Activated CD4-positive, alpha-beta T cell treated with anti-CD3 and anti-CD28 coated beads for 36 hours (primary cell): Measurements from ENCODE around the gene PCYT2. TPM values are rescaled to one million over a fixed set of nuclear protein-coding genes. Genes with fewer than 3 reads are reported as not detected.
"Not testable (repeated sequence)": the region's sequence is repeated elsewhere in the genome, so short reads cannot be mapped to it uniquely, and the experiment has no call there.

ENCODE experiments used
- ATAC-seq: fragments of 200-7000 bp; cut with Tn5 transposase; one replicate; pipeline ENCODE4 v1.10.0; 2021; ENCODE audit warnings: mild to moderate bottlenecking, moderate library complexity
- CTCF ChIA-PET: fragments of 350-600 bp; sonication (Branson Sonifier 250); formaldehyde crosslinking; loops from one replicate; lab custom pipeline; 2021; ENCODE audit warnings: antibody characterized with exemption; lab: Charles Lee
- POLR2A ChIA-PET: fragments of 350-600 bp; sonication (Branson Sonifier 250); formaldehyde crosslinking; loops from one replicate; lab custom pipeline; 2021; ENCODE audit warnings: antibody characterized with exemption, inconsistent platforms; lab: Charles Lee
- DNase-seq: peaks from one replicate; pipeline ENCODE4 v3.0.0-alpha.2; 2020
- H3K27ac Mint-ChIP-seq: one replicate; pipeline ENCODE4 v1.8.0; 2021; ENCODE audit warnings: mixed read lengths
- H3K27me3 Mint-ChIP-seq: one replicate; pipeline ENCODE4 v1.8.0; 2021; ENCODE audit warnings: mixed read lengths
- H3K36me3 Mint-ChIP-seq: one replicate; pipeline ENCODE4 v1.8.0; 2021; ENCODE audit warnings: low read depth, mixed read lengths
- H3K4me1 Mint-ChIP-seq: one replicate; pipeline ENCODE4 v1.8.0; 2021; ENCODE audit warnings: mixed read lengths
- H3K4me3 Mint-ChIP-seq: one replicate; pipeline ENCODE4 v1.8.0; 2021; ENCODE audit warnings: mild to moderate bottlenecking, moderate library complexity, mixed read lengths
- H3K9me3 Mint-ChIP-seq: one replicate; pipeline ENCODE4 v1.8.0; 2021; ENCODE audit warnings: low read depth, mixed read lengths
- intact Hi-C, 2 experiments: fragments of 100-400 bp; cut with DNase I in 1 of 2; cut with micrococcal nuclease in 1 of 2; formaldehyde crosslinking; loops; one replicate each; pipeline versions ENCODE4 v1.14.2 to v1.15.1; 2022 to 2024; cut with DNase I, micrococcal nuclease
- total RNA-seq, 2 experiments: library from RNA; stranded (reverse); gene quantifications; one replicate each; pipeline ENCODE4 v1.2.3, GENCODE V29; 2021

Gene PCYT2
- total RNA-seq, 2 experiments from 2014 or later: 19.7 to 24.0 TPM

GRCh38 chr17:81954131-81955057, 43.2 kb upstream of the PCYT2 start:
- Mint-ChIP-seq H3K4me1 (peaks cover 2% of the 10 kb centered on the region), H3K36me3 (no peaks in the 10 kb centered on the region), H3K9me3 (no peaks in the 10 kb centered on the region), H3K27ac (no peak overlapping the region), H3K4me3 (no peak overlapping the region), H3K27me3 (peaks cover 10% of the 10 kb centered on the region)
- intact Hi-C loops: no loop called here
- POLR2A ChIA-PET: no interaction called here
- no peak for DNase-seq
- no peak for ATAC-seq
- CTCF ChIA-PET: interaction anchor here (0.6 to 1.3 kb wide), 3 partner anchors 13 to 37 kb away, joined by 3 to 5 read pairs (median 4); partner anchors contain the start of gene MAFG

DNA sequence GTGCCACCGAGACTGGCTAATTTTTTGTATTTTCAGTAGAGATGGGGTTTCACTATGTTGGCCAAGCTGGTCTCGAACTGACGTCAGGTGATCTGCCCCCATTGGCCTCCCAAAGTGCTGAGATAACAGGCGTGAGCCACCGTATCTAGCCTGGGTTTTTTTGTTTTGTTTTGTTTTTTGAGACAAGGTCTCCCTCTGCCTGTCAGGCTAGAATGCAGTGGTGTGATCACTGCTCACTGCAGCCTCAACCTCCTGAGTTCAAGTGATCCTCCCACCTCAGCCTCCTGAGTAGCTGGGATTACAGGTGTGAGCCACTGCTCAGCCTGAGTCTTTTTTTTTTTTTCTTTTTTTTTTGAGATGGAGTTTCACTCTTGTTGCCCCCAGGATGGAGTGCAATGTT, 42.2 kb upstream of the PCYT2 start:
- H3K36me3 Mint-ChIP-seq, POLR2A ChIA-PET, H3K9me3 Mint-ChIP-seq, H3K27ac Mint-ChIP-seq, H3K4me3 Mint-ChIP-seq, H3K4me1 Mint-ChIP-seq, H3K27me3 Mint-ChIP-seq, DNase-seq: not testable (repeated sequence)
- intact Hi-C loops: loop anchor here in 1 of 2 experiments (1.0 kb wide), 1 partner anchor 220 kb away; no protein-coding TSS in a partner anchor
- CTCF ChIA-PET: interaction anchor here (0.6 to 0.7 kb wide), 2 partner anchors 36 to 66 kb away, joined by 3 to 4 read pairs; no protein-coding TSS in a partner anchor
- ATAC-seq: peak; percentile 53

DNA sequence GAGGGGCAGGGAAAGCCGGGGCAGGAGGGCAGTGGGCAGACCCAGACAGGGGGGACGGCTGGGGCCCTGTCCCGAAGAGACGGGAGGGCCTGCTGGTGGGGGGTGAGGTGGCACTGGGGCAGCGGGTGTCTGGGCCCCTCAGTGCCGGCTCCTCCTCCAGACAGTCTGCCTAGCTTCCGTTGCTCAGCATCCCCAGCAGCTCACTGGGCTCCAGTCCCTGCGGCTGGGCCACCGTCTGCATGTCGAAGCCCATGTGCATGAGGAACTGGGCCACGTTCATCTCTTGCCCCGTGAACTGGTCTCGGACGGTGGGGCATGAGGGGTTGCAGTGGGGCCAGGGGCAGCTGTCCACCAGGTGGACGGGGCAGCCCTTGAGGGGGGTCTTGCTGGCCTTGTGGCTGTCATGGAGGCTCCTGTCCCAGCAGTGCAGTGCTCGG, 41.6 kb upstream of the PCYT2 start:
- DNase-seq (no peak), ATAC-seq (no peak)
- H3K9me3 Mint-ChIP-seq: no peaks in the 10 kb centered on the region
- POLR2A ChIA-PET: interaction anchor here (0.6 kb wide), 1 partner anchor 11 kb away, joined by 4 read pairs; no protein-coding TSS in a partner anchor
- H3K27ac Mint-ChIP-seq: no peak overlapping the region
- H3K4me1 Mint-ChIP-seq: peaks cover 2% of the 10 kb centered on the region
- H3K4me3 Mint-ChIP-seq: no peak overlapping the region
- no peaks in the 10 kb centered on the region for H3K36me3 Mint-ChIP-seq
- CTCF ChIA-PET: interaction anchor here (0.7 kb wide), 1 partner anchor 67 kb away, joined by 3 read pairs; no protein-coding TSS in a partner anchor
- intact Hi-C loops: loop anchor here in 1 of 2 experiments (1.0 kb wide), 1 partner anchor 220 kb away; no protein-coding TSS in a partner anchor
- H3K27me3 Mint-ChIP-seq: peaks cover 2% of the 10 kb centered on the region

DNA sequence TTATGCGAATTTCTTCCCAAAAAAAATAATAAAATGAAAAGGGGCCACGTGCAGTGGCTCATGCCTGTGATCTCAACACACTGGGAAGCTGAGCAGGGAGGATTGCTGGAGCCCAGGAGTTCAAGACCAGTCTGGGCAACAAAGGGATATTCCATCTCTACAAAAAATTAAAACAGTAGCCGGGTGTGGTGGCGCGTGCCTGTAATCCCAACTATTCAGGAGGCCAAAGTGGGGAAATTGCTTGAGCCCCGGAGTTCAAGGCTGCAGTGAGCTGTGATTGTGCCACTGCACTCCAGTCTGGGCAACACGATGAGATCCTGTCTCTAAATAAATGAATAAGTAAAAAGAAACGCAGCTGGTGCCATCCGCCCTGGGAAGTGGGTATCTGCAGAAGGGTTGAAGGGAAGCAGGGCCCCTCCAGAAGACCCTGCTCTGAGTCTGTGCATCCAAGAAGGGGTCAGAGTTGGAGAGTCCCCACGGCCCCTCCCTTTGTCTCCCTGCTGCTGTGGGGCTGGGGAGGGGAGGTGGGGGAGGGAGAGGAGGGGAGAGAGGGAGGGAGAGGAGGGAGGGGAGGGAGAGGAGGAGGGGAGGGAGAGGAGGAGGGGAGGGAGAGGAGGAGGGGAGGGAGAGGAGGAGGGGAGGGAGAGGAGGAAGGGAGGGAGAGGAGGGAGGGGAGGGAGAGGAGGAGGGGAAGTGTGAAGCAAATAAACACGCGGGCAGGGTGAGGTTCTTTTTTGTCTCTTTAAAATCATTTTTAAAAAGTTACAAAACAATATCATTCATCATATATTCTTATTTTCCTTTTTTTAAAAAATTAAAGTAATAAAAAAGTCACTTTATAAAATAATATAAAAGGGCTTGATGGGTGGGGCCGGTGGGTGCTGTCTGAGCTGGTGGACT, 40.8 kb upstream of the PCYT2 start:
- no peaks in the 10 kb centered on the region for H3K9me3 Mint-ChIP-seq
- H3K4me3 Mint-ChIP-seq: no peak overlapping the region
- ATAC-seq (no peak), DNase-seq (no peak)
- H3K27ac Mint-ChIP-seq: no peak overlapping the region
- POLR2A ChIA-PET: interaction anchor here (0.5 kb wide), 1 partner anchor 80 kb away, joined by 4 read pairs; no protein-coding TSS in a partner anchor
- H3K36me3 Mint-ChIP-seq: no peaks in the 10 kb centered on the region
- H3K4me1 Mint-ChIP-seq: peaks cover 2% of the 10 kb centered on the region
- peaks cover 2% of the 10 kb centered on the region for H3K27me3 Mint-ChIP-seq
- CTCF ChIA-PET: no interaction called here
- intact Hi-C loops: no loop called here

- ChIA-PET CTCF (interaction anchor here (0.9 kb wide), 1 partner anchor 9 kb away, joined by 4 read pairs; no protein-coding TSS in a partner anchor), POLR2A (no interaction called here)
- H3K9me3 Mint-ChIP-seq: no peaks in the 10 kb centered on the region
- DNase-seq (no peak), ATAC-seq (no peak)
- peaks cover 2% of the 10 kb centered on the region for H3K27me3 Mint-ChIP-seq
- intact Hi-C loops: no loop called here
- H3K4me1 Mint-ChIP-seq: peaks cover 2% of the 10 kb centered on the region
- H3K36me3 Mint-ChIP-seq: no peaks in the 10 kb centered on the region
- no peak overlapping the region for H3K27ac Mint-ChIP-seq
- no peak overlapping the region for H3K4me3 Mint-ChIP-seq
Measured at GRCh38 chr17:81950501-81950900, 39.3 kb upstream of the PCYT2 start.

GRCh38 chr17:81948635-81949378, 37.6 kb upstream of the PCYT2 start:
- intact Hi-C loops: no loop called here
- ChIA-PET CTCF (no interaction called here), POLR2A (interaction anchor here (0.6 kb wide), 1 partner anchor 396 kb away, joined by 3 read pairs; the partner anchor contains the start of gene FAAP100)
- DNase-seq (no peak), ATAC-seq (no peak)
- Mint-ChIP-seq H3K4me3 (no peak overlapping the region), H3K27me3 (peaks cover 2% of the 10 kb centered on the region), H3K9me3 (no peaks in the 10 kb centered on the region), H3K36me3 (no peaks in the 10 kb centered on the region), H3K4me1 (peaks cover 2% of the 10 kb centered on the region), H3K27ac (no peak overlapping the region)

- intact Hi-C loops: no loop called here
- H3K27me3 Mint-ChIP-seq: peaks cover 4% of the 10 kb centered on the region
- H3K4me3 Mint-ChIP-seq: no peak within 1 kb of the TSS
- CTCF ChIA-PET: no interaction called here
- H3K36me3 Mint-ChIP-seq: no peaks in the 10 kb centered on the region
- H3K27ac Mint-ChIP-seq: no peak within 1 kb of the TSS
- no peak for DNase-seq
- ATAC-seq: no peak
- POLR2A ChIA-PET: no interaction called here
- H3K9me3 Mint-ChIP-seq: no peaks in the 10 kb centered on the region
- H3K4me1 Mint-ChIP-seq: peaks cover 2% of the 10 kb centered on the region
Measured at GRCh38 chr17:81947189-81947588, 36.0 kb upstream of the PCYT2 start, which contains the start of gene MYADML2. Gene MYADML2, minus strand, starts transcription at chr17:81947233. Its CDS starts 5,492 bp downstream, at chr17:81941741.

DNA sequence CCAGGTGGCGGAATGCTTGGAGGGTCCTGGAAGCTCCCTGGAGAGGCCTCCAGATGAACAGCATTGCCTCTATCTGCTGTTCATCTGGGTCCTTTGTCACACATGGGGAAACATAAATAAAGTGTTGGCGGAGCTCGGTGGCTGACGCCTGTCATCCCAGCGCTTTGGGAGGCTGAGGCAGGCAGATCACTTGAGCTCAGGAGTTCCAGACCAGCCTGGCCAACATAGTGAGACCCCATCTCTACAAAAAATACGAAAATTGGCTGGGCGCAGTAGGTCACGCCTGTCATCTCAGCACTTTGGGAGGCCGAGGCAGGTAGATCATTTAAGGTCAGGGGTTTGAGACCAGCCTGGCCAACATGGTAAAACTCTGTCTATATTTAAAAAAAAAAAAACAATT, 33.7 kb upstream of the PCYT2 start:
- no peak overlapping the region for H3K27ac Mint-ChIP-seq
- ATAC-seq (no peak), DNase-seq (no peak)
- intact Hi-C loops: no loop called here
- H3K4me1 Mint-ChIP-seq: no peaks in the 10 kb centered on the region
- POLR2A ChIA-PET: interaction anchor here (0.6 kb wide), 1 partner anchor 551 kb away, joined by 10 read pairs; no protein-coding TSS in a partner anchor
- H3K9me3 Mint-ChIP-seq: no peaks in the 10 kb centered on the region
- peaks cover 5% of the 10 kb centered on the region for H3K27me3 Mint-ChIP-seq
- no peaks in the 10 kb centered on the region for H3K36me3 Mint-ChIP-seq
- CTCF ChIA-PET: interaction anchor here (0.8 kb wide), 1 partner anchor 38 kb away, joined by 3 read pairs; no protein-coding TSS in a partner anchor
- H3K4me3 Mint-ChIP-seq: no peak overlapping the region

DNA sequence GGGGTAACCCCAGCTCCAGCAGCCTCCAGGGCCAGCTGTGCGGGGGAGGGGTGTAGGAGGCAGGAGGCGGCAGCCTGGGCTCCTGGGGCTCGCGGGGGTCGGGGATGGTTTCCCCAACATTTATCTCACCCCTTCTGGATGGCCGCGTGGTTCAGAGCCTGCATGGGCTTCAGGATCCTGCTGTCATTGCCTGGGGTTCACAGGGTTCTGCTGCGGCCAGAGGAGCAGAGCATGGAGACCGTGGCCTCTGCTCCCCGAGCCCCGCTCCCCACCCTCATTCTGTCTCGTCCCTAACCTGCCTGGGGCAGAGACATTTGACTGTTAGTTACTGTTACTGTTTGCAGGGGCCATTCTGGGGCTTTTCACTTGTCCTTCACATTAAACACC, 31.0 kb upstream of the PCYT2 start:
- DNase-seq (no peak), ATAC-seq (no peak)
- CTCF ChIA-PET: no interaction called here
- Mint-ChIP-seq H3K4me3 (no peak overlapping the region), H3K27ac (no peak overlapping the region), H3K27me3 (peaks cover 5% of the 10 kb centered on the region), H3K4me1 (peaks cover 5% of the 10 kb centered on the region), H3K36me3 (no peaks in the 10 kb centered on the region), H3K9me3 (no peaks in the 10 kb centered on the region)
- POLR2A ChIA-PET: no interaction called here
- intact Hi-C loops: no loop called here

GRCh38 chr17:81941484-81942166, 30.4 kb upstream of the PCYT2 start:
- no peak for ATAC-seq
- intact Hi-C loops: no loop called here
- POLR2A ChIA-PET: interaction anchor here (0.6 kb wide), 2 partner anchors 48 to 82 kb away, joined by 3 read pairs; partner anchors contain the start of gene LRRC45
- no peak for DNase-seq
- CTCF ChIA-PET: no interaction called here
- H3K4me3 Mint-ChIP-seq: no peak overlapping the region
- H3K4me1 Mint-ChIP-seq: peaks cover 5% of the 10 kb centered on the region
- H3K36me3 Mint-ChIP-seq: no peaks in the 10 kb centered on the region
- H3K27me3 Mint-ChIP-seq: peaks cover 5% of the 10 kb centered on the region
- no peaks in the 10 kb centered on the region for H3K9me3 Mint-ChIP-seq
- H3K27ac Mint-ChIP-seq: no peak overlapping the region
